OCI-LY3 (cell line): ENCODE data around the gene GALR2.

ENCODE experiments used
- H2AFZ ChIP-seq: fragments of 200-600, 300-600 bp; shearing (Covaris generic); 2 replicates; pipeline ENCODE4 v1.6.0; 2014; ENCODE audit warnings: antibody characterized with exemption, low read depth, low read length
- H3K27ac ChIP-seq: fragments of 200-600, 300-600 bp; sonication (generic); 2 replicates; pipeline ENCODE4 v1.5.1; 2014; ENCODE audit warnings: mild to moderate bottlenecking, low read length, moderate library complexity, mixed read lengths
- H3K27me3 ChIP-seq: fragments of 200-600, 300-600 bp; sonication (generic); 2 replicates; pipeline ENCODE4 v1.6.1; 2014; ENCODE audit warnings: low read depth, low read length, mixed read lengths
- H3K36me3 ChIP-seq: fragments of 200-600, 300-600 bp; sonication (generic); replicated peaks from 2 replicates; pipeline ENCODE3; 2014; ENCODE audit warnings: low read depth, low read length, mixed read lengths
- H3K4me1 ChIP-seq: fragments of 300-600, 200-600 bp; sonication (generic); 2 replicates; pipeline ENCODE4 v1.6.1; 2014; ENCODE audit warnings: low read length, mixed read lengths
- H3K4me2 ChIP-seq: fragments of 200-600, 300-600 bp; sonication (generic); 2 replicates; pipeline ENCODE4 v1.6.1; 2014; ENCODE audit warnings: low read length, mixed read lengths
- H3K4me3 ChIP-seq: fragments of 300-600, 200-600 bp; sonication (generic); 2 replicates; pipeline ENCODE4 v1.5.1; 2014; ENCODE audit warnings: antibody characterized with exemption, mild to moderate bottlenecking, low read length, moderate library complexity
- H3K79me2 ChIP-seq: fragments of 300-600, 200-600 bp; shearing (Covaris generic); 2 replicates; pipeline ENCODE4 v1.6.1; 2014; ENCODE audit warnings: mild to moderate bottlenecking, low read length, mixed read lengths
- H3K9ac ChIP-seq: fragments of 300-600, 200-600 bp; shearing (Covaris generic); 2 replicates; pipeline ENCODE4 v1.6.0; 2014; ENCODE audit warnings: mild to moderate bottlenecking, low read length, moderate library complexity
- H3K9me3 ChIP-seq: fragments of 200-600, 300-600 bp; shearing (Covaris generic); 2 replicates; pipeline ENCODE4 v1.6.1; 2014; ENCODE audit warnings: low read length, mixed read lengths; ENCODE audit not compliant: insufficient read depth
- H4K20me1 ChIP-seq: fragments of 200-600, 300-600 bp; sonication (generic); 2 replicates; pipeline ENCODE4 v1.6.1; 2016; ENCODE audit warnings: low read length, mixed read lengths; ENCODE audit not compliant: insufficient read depth
- CTCF ChIP-seq: fragments of 200-600, 300-600 bp; sonication (generic); IDR thresholded peaks from 2 replicates; pipeline ENCODE4 v1.5.1; 2014; ENCODE audit warnings: antibody characterized with exemption, low read length, low read depth
- EZH2phosphoT487 ChIP-seq: fragments of 200-600 bp; shearing (Covaris generic); IDR thresholded peaks from 2 replicates; pipeline ENCODE4 v1.6.1; 2018; ENCODE audit warnings: antibody characterized with exemption, mixed run types, low read depth

Gene GALR2

GRCh38 chr17:76074390-76075363 lies at the start of gene GALR2:
GALR2 (plus strand) TSS chr17:76074781; CDS start chr17:76074884, 103 bp downstream.
- TF ChIP-seq CTCF: no peak
- TF ChIP-seq EZH2phosphoT487: no peak
- no peak within 1 kb of the TSS for H3K9ac ChIP-seq
- peaks cover 33% of the 10 kb centered on the region for H3K79me2 ChIP-seq
- no peak within 1 kb of the TSS for H2AFZ ChIP-seq
- no peaks in the 10 kb centered on the region for H4K20me1 ChIP-seq
- H3K36me3 ChIP-seq: no peaks in the 10 kb centered on the region
- H3K27me3 ChIP-seq: peaks cover 11% of the 10 kb centered on the region
- no peaks in the 10 kb centered on the region for H3K9me3 ChIP-seq
- H3K27ac ChIP-seq: no peak within 1 kb of the TSS
- peaks cover 8% of the 10 kb centered on the region; the same call in 1 of the 2 replicates for H3K4me1 ChIP-seq
- no peak within 1 kb of the TSS for H3K4me3 ChIP-seq
- H3K4me2 ChIP-seq: no peak within 1 kb of the TSS

GRCh38 chr17:76025294-76025693 lies 49.3 kb upstream of the GALR2 start:
- Histone ChIP-seq H4K20me1 (no peaks in the 10 kb centered on the region), H2AFZ (no peak overlapping the region), H3K9ac (no peak overlapping the region), H3K27ac (no peak overlapping the region), H3K9me3 (no peaks in the 10 kb centered on the region), H3K4me1 (no peaks in the 10 kb centered on the region), H3K4me3 (no peak overlapping the region), H3K79me2 (no peaks in the 10 kb centered on the region), H3K36me3 (no peaks in the 10 kb centered on the region), H3K27me3 (no peaks in the 10 kb centered on the region), H3K4me2 (no peak overlapping the region)
- TF ChIP-seq CTCF (no peak), EZH2phosphoT487 (no peak)

GRCh38 chr17:76026714-76027158 lies 47.8 kb upstream of the GALR2 start:
- Histone ChIP-seq H3K27me3 (no peaks in the 10 kb centered on the region), H3K4me1 (no peaks in the 10 kb centered on the region), H4K20me1 (no peaks in the 10 kb centered on the region), H3K27ac (no peak overlapping the region), H3K9ac (no peak overlapping the region), H3K4me3 (no peak overlapping the region), H3K36me3 (no peaks in the 10 kb centered on the region), H2AFZ (no peak overlapping the region), H3K79me2 (no peaks in the 10 kb centered on the region), H3K9me3 (no peaks in the 10 kb centered on the region), H3K4me2 (no peak overlapping the region)
- TF ChIP-seq EZH2phosphoT487 (no peak), CTCF (no peak)

GRCh38 chr17:76027159-76027839 lies 47.3 kb upstream of the GALR2 start, which contains the start of gene EVPL:
EVPL (minus strand) TSS chr17:76027306; CDS start chr17:76027198, 108 bp downstream.
- TF ChIP-seq EZH2phosphoT487 (no peak), CTCF (no peak)
- no peaks in the 10 kb centered on the region for H3K27me3 ChIP-seq
- no peak within 1 kb of the TSS for H3K9ac ChIP-seq
- no peak within 1 kb of the TSS for H3K27ac ChIP-seq
- H3K36me3 ChIP-seq: no peaks in the 10 kb centered on the region
- no peaks in the 10 kb centered on the region for H4K20me1 ChIP-seq
- no peaks in the 10 kb centered on the region for H3K79me2 ChIP-seq
- H3K4me1 ChIP-seq: no peaks in the 10 kb centered on the region
- no peak within 1 kb of the TSS for H2AFZ ChIP-seq
- no peak within 1 kb of the TSS for H3K4me3 ChIP-seq
- H3K9me3 ChIP-seq: no peaks in the 10 kb centered on the region
- H3K4me2 ChIP-seq: no peak within 1 kb of the TSS
